HEK293T (cell line): ENCODE results near the gene LRRFIP1.

Experiments
- CTBP1 ChIP-seq: fragments of 450-650 bp; IDR thresholded peaks from 2 replicates; pipeline ENCODE4 v1.6.1; 2016; ENCODE audit warnings: borderline replicate concordance
- TARDBP ChIP-seq: fragments of 450-650 bp; IDR thresholded peaks from 2 replicates; pipeline ENCODE4 v1.6.1; 2016

DNA sequence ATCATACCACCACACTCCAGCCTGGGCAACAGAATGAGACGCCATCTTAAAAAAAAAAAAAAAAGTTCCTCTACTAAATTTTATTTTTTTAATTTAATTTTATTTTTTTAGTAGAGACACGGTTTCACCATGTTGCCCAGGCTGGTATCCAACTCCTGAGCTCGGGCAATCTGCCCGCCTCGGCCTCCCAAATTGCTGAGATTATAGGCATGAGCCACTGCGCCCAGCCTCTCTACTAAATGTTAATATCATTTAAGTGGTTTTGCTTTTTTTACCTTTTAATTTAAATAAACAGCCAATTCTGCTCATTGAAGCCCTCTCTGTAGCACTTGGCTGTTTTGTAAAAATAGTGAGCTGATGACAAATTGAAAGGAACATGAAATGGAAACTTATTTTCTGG is 46.1 kb upstream of the LRRFIP1 start:
- TF ChIP-seq CTBP1 (no peak), TARDBP (no peak)
